Liver (tissue), 9 donors: ENCODE measurements around the gene ARIH2. TPM values are rescaled to one million over a fixed set of nuclear protein-coding genes. Genes with fewer than 3 reads are reported as not detected.

Experiments used
- DNase-seq: peaks from one replicate; pipeline ENCODE4 v3.0.0-alpha.2; 2017; ENCODE audit warnings: low spot score
- H3K27ac ChIP-seq, 2 donors: one replicate each; pipeline ENCODE4 v1.7.0; 2013; ENCODE audit warnings: inconsistent platforms in 2 of 2, low read length in 2 of 2, control low read depth in 1 of 2, low read depth in 1 of 2, mild to moderate bottlenecking in 1 of 2
- H3K27me3 ChIP-seq, 4 donors: one replicate each; pipeline versions ENCODE4 v1.6.1 to v1.7.0; 2013; ENCODE audit warnings: low read length in 3 of 4, inconsistent platforms in 1 of 4, mild to moderate bottlenecking in 1 of 4, moderate library complexity in 1 of 4; ENCODE audit not compliant: control insufficient read depth in 4 of 4, insufficient read depth in 4 of 4
- H3K36me3 ChIP-seq, 4 donors: one replicate each; pipeline versions ENCODE4 v1.6.1 to v1.7.0; 2013; ENCODE audit warnings: low read length in 3 of 4, mild to moderate bottlenecking in 3 of 4, low read depth in 1 of 4, moderate library complexity in 1 of 4; ENCODE audit not compliant: control insufficient read depth in 4 of 4, insufficient read depth in 3 of 4
- H3K4me1 ChIP-seq, 4 donors: one replicate each; pipeline versions ENCODE4 v1.6.1 to v1.7.0; 2013; ENCODE audit warnings: low read length in 3 of 4, mild to moderate bottlenecking in 3 of 4, moderate library complexity in 1 of 4; ENCODE audit not compliant: control insufficient read depth in 4 of 4, insufficient read depth in 4 of 4
- H3K4me3 ChIP-seq, 3 donors: one replicate each; pipeline versions ENCODE4 v1.6.1 to v1.7.0; 2013; ENCODE audit warnings: low read length in 3 of 3, control low read depth in 1 of 3, low read depth in 1 of 3, mild to moderate bottlenecking in 1 of 3
- H3K9ac ChIP-seq, 2 donors: one replicate each; pipeline ENCODE4 v1.7.0; 2013; ENCODE audit warnings: low read length in 2 of 2, mild to moderate bottlenecking in 2 of 2, moderate library complexity in 2 of 2, control low read depth in 1 of 2, low read depth in 1 of 2
- H3K9me3 ChIP-seq, 4 donors: one replicate each; pipeline versions ENCODE4 v1.6.1 to v1.7.0; 2013; ENCODE audit warnings: low read length in 3 of 4; ENCODE audit not compliant: control insufficient read depth in 4 of 4
- CTCF ChIP-seq: fragments of 150-350 bp; IDR thresholded peaks from 2 replicates; pipeline ENCODE4 v1.5.1; 2017; ENCODE audit warnings: improper control_type of control experiment, low read depth, low read length; ENCODE audit not compliant: missing input control
- EGR1 ChIP-seq, 2 donors: IDR thresholded peaks; 2 replicates each; pipeline ENCODE4 v1.6.1; 2016 to 2018; ENCODE audit warnings: antibody characterized with exemption in 2 of 2, low read depth in 2 of 2
- GABPA ChIP-seq, 2 donors: IDR thresholded peaks in 1 of 2; conservative IDR thresholded peaks in 1 of 2; 2 replicates each; pipeline ENCODE4 v1.6.1; 2016; ENCODE audit warnings: antibody characterized with exemption in 2 of 2, mild to moderate bottlenecking in 1 of 2, moderate library complexity in 1 of 2
- HNF4A ChIP-seq, 2 donors: conservative IDR thresholded peaks; 2 replicates each; pipeline ENCODE4 v1.6.1; 2016; ENCODE audit warnings: antibody characterized with exemption in 2 of 2, mild to moderate bottlenecking in 2 of 2
- HNF4G ChIP-seq: IDR thresholded peaks from 2 replicates; pipeline ENCODE4 v1.6.1; 2016; ENCODE audit warnings: antibody characterized with exemption
- JUND ChIP-seq, 2 donors: IDR thresholded peaks; 2 replicates each; pipeline ENCODE4 v1.6.1; 2016; ENCODE audit warnings: antibody characterized with exemption in 2 of 2
- MAX ChIP-seq: IDR thresholded peaks from 2 replicates; pipeline ENCODE4 v1.6.1; 2016; ENCODE audit warnings: antibody characterized with exemption
- NR2F2 ChIP-seq: IDR thresholded peaks from 2 replicates; pipeline ENCODE4 v1.6.1; 2016; ENCODE audit warnings: antibody characterized with exemption
- RAD21 ChIP-seq, 2 donors: IDR thresholded peaks; 2 replicates each; pipeline ENCODE4 v1.6.1; 2016; ENCODE audit warnings: antibody characterized with exemption in 2 of 2, mild to moderate bottlenecking in 2 of 2
- REST ChIP-seq: IDR thresholded peaks from 2 replicates; pipeline ENCODE4 v1.6.1; 2016; ENCODE audit warnings: antibody characterized with exemption, mild to moderate bottlenecking
- RXRA ChIP-seq, 2 donors: IDR thresholded peaks; 2 replicates each; pipeline ENCODE4 v1.6.1; 2017 to 2018; ENCODE audit warnings: antibody characterized with exemption in 2 of 2, mild to moderate bottlenecking in 1 of 2
- SP1 ChIP-seq: IDR thresholded peaks from 2 replicates; pipeline ENCODE4 v1.6.1; 2018; ENCODE audit warnings: antibody characterized with exemption, mild to moderate bottlenecking
- YY1 ChIP-seq: IDR thresholded peaks from 2 replicates; pipeline ENCODE4 v1.6.1; 2016; ENCODE audit warnings: antibody characterized with exemption, mild to moderate bottlenecking
- ZBTB33 ChIP-seq: IDR thresholded peaks from 2 replicates; pipeline ENCODE4 v1.6.1; 2016; ENCODE audit warnings: antibody characterized with exemption
- WGBS: extraction: QIAGEN DNeasy Blood & Tissue Kit; methylation state at CpG from one replicate; pipeline ENCODE4 v1.1.7; 2013; 5-methylcytosine and 5-hydroxymethylcytosine counted together
- polyA plus RNA-seq, 2 donors: library from polyadenylated mRNA; stranded (reverse) in 1 of 2; unstranded in 1 of 2; fragments of 200-250 nt in 1 of 2; fragments of >200 nt in 1 of 2; fragmentation: Nextera tagmentation in 1 of 2; extraction: Ambion mirVana in 1 of 2; gene quantifications; one replicate each; pipeline versions ENCODE4 v1.2.1 to v1.2.3, GENCODE V29; 2013 to 2015
- total RNA-seq, 2 donors: library from RNA; depleted of rRNA; stranded (reverse); fragments of >200 nt; gene quantifications; one replicate each; pipeline ENCODE4 v1.2.3, GENCODE V29; 2014
- donor health status: healthy.
- donor health status: healthy.
- donor health status: healthy.
- donor health status: healthy.
- donor health status: healthy.

Gene ARIH2
- total and polyA plus RNA-seq, 4 donors = 24.8 to 63.5 (median 31.0) TPM

GRCh38 chr3:49005303-49005680 is 86.7 kb downstream of the ARIH2 start (continued):
- TF ChIP-seq REST = no peak
- TF ChIP-seq JUND (IDR thresholded peaks at IDR 0.05) = no peak

GRCh38 chr3:49005998-49006397 is 87.4 kb downstream of the ARIH2 start:
- Histone ChIP-seq H3K4me3 (peak overlapping the region in 1 of 3 donors; percentile 64), H3K36me3 (peaks cover 0 to 2% (median 0%) of the 10 kb centered on the region in 4 donors), H3K9ac (no peak overlapping the region), H3K27me3 (no peaks in the 10 kb centered on the region), H3K9me3 (no peaks in the 10 kb centered on the region), H3K27ac (no peak overlapping the region), H3K4me1 (peaks cover 6 to 31% (median 20%) of the 10 kb centered on the region in 4 donors)
- TF ChIP-seq HNF4A (conservative IDR thresholded peaks at IDR 0.05) = no peak
- no peak for DNase-seq
- 95% methylated on average over 5 of the region's 5 CpGs for WGBS

- no peak for DNase-seq
- peak overlapping the region; percentile 60 to 66 for H3K9ac ChIP-seq
- peaks cover 6 to 31% (median 20%) of the 10 kb centered on the region in 4 donors for H3K4me1 ChIP-seq
- TF ChIP-seq REST (no peak), HNF4A (conservative IDR thresholded peaks at IDR 0.05) (no peak), NR2F2 (no peak), RAD21 (IDR thresholded peaks at IDR 0.05) (no peak), ZBTB33 (no peak), JUND (IDR thresholded peaks at IDR 0.05) (no peak), RXRA (IDR thresholded peaks at IDR 0.05) (no peak), HNF4G (no peak), EGR1 (IDR thresholded peaks at IDR 0.05; ENCODE audit: low read depth in 2 of 2) (no peak), YY1 (no peak), CTCF (no peak), GABPA (IDR thresholded peaks at IDR 0.05 in 1 of 2, conservative IDR thresholded peaks at IDR 0.05 in 1 of 2) (no peak), SP1 (no peak), MAX (no peak)
- H3K27me3 ChIP-seq = no peaks in the 10 kb centered on the region
- H3K27ac ChIP-seq = peak overlapping the region; percentile 80 to 98
- H3K9me3 ChIP-seq = no peaks in the 10 kb centered on the region
- peaks cover 0 to 2% (median under 1%) of the 10 kb centered on the region in 4 donors for H3K36me3 ChIP-seq
- peak overlapping the region; percentile 64 to 86 (median 69) for H3K4me3 ChIP-seq
- 6% methylated on average over 32 of the region's 32 CpGs for WGBS
Measured at GRCh38 chr3:49006408-49007067, 87.9 kb downstream of the ARIH2 start.
